GM12801 (cell line): ENCODE measurements around the gene GLCE.

ENCODE experiments used
- CTCF ChIP-seq: IDR thresholded peaks from one replicate; pipeline ENCODE4 v1.5.1; 2011; ENCODE audit warnings: control low read depth; ENCODE audit not compliant: insufficient read length; ENCODE audit errors: extremely low read depth

Gene GLCE

GRCh38 chr15:69175536-69175935 is 15.1 kb downstream of the GLCE start:
- no peak for TF ChIP-seq CTCF

- TF ChIP-seq CTCF = no peak
Measured at GRCh38 chr15:69181424-69181823, 21.0 kb downstream of the GLCE start.

GRCh38 chr15:69185216-69185615 is 24.8 kb downstream of the GLCE start:
- no peak for TF ChIP-seq CTCF

GRCh38 chr15:69185706-69186105 is 25.3 kb downstream of the GLCE start:
- no peak for TF ChIP-seq CTCF

- no peak for TF ChIP-seq CTCF
Measured at GRCh38 chr15:69189157-69189556, 28.7 kb downstream of the GLCE start.

- TF ChIP-seq CTCF = no peak
Measured at GRCh38 chr15:69190091-69190490, 29.7 kb downstream of the GLCE start.

GRCh38 chr15:69190504-69190903 is 30.1 kb downstream of the GLCE start:
- TF ChIP-seq CTCF = no peak
